Measurements from ENCODE around the gene PRUNE2.

DNA sequence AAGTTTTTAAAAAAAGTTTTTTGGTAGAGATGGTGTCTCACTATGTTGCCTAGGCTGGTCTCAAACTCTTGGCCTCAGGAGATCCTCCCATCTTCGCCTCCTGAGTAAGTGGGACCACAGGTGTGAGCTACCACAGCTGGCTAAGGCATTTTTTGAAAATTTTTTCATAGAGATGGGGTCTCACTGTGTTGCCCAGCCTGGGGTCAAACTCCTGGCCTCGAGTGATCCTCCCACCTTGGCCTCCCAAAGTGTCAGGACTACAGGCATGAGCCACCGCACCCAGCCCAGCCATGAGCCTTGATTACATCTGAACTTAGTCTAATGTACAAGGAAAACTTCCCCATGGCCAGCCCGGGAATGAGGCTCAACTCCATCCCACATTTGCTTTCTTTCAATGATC lies 219.2 kb downstream of the PRUNE2 start:
- no peak for TF ChIP-seq ZNF274 (IDR thresholded peaks at IDR 0.05; ENCODE audit: borderline replicate concordance, extremely low read depth, low read length)
- no peak for TF ChIP-seq YY1 (IDR thresholded peaks at IDR 0.05; ENCODE audit: low read depth, low read length)
- TF ChIP-seq POLR2A (IDR thresholded peaks at IDR 0.05; ENCODE audit: control extremely low read depth in 1 of 2, low read depth in 2 of 2, low read length in 2 of 2), result no peak
- TF ChIP-seq, protein P1, sequence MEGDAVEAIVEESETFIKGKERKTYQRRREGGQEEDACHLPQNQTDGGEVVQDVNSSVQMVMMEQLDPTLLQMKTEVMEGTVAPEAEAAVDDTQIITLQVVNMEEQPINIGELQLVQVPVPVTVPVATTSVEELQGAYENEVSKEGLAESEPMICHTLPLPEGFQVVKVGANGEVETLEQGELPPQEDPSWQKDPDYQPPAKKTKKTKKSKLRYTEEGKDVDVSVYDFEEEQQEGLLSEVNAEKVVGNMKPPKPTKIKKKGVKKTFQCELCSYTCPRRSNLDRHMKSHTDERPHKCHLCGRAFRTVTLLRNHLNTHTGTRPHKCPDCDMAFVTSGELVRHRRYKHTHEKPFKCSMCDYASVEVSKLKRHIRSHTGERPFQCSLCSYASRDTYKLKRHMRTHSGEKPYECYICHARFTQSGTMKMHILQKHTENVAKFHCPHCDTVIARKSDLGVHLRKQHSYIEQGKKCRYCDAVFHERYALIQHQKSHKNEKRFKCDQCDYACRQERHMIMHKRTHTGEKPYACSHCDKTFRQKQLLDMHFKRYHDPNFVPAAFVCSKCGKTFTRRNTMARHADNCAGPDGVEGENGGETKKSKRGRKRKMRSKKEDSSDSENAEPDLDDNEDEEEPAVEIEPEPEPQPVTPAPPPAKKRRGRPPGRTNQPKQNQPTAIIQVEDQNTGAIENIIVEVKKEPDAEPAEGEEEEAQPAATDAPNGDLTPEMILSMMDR (IDR thresholded peaks at IDR 0.05; ENCODE audit: control extremely low read depth in 1 of 3, insufficient read depth in 1 of 3, low read depth in 1 of 3, low read length in 3 of 3), result no peak
- TF ChIP-seq POLR2AphosphoS5 (IDR thresholded peaks at IDR 0.05; ENCODE audit: low read depth, low read length), result no peak
- no peak for TF ChIP-seq EGR1 (IDR thresholded peaks at IDR 0.05; ENCODE audit: borderline replicate concordance, low read depth, low read length)
- no peak for TF ChIP-seq EZH2 (IDR thresholded peaks at IDR 0.05; ENCODE audit: low read depth, low read length, severe bottlenecking)
- TF ChIP-seq KDM5A (IDR thresholded peaks at IDR 0.05; ENCODE audit: low read length), result no peak
- TF ChIP-seq MAX (IDR thresholded peaks at IDR 0.05), result no peak
- TF ChIP-seq RXRA (IDR thresholded peaks at IDR 0.05; ENCODE audit: insufficient read depth, low read depth, low read length), result no peak
- TF ChIP-seq SP2 (IDR thresholded peaks at IDR 0.05; ENCODE audit: low read length), result no peak
- TF ChIP-seq ASH2L (IDR thresholded peaks at IDR 0.05; ENCODE audit: low read length), result no peak
- TF ChIP-seq PHF8 (conservative IDR thresholded peaks at IDR 0.05; ENCODE audit: low read depth, low read length), result no peak
- TF ChIP-seq SIN3A (conservative IDR thresholded peaks at IDR 0.05 in 1 of 2, IDR thresholded peaks at IDR 0.05 in 1 of 2; ENCODE audit: low read depth in 1 of 2, low read length in 2 of 2), result no peak

Measured in H1 (cell line).